ENCODE data around the gene LITAFD. TPM values are rescaled to one million over a fixed set of nuclear protein-coding genes. Genes with fewer than 3 reads are reported as not detected.

LITAFD gene
- total RNA-seq, 4 donors from 2014 or later: not detected

GRCh38 chr16:8921347-8921984 lies 39.3 kb downstream of the LITAFD start:
- DNase-seq (ENCODE audit: low spot score in 2 of 2): no peak
- Histone ChIP-seq H3K4me3 (no peak overlapping the region), H3K27me3 (no peaks in the 10 kb centered on the region), H3K4me1 (no peaks in the 10 kb centered on the region), H3K27ac (no peak overlapping the region), H3K9me3 (no peaks in the 10 kb centered on the region), H3K36me3 (peaks cover 0 to 70% (median 17%) of the 10 kb centered on the region in 3 donors)
- TF ChIP-seq EP300 (IDR thresholded peaks at IDR 0.05) (no peak), POLR2A (IDR thresholded peaks at IDR 0.05) (no peak), CTCF (IDR thresholded peaks at IDR 0.05) (no peak)
- WGBS, 2 donors: 90 to 92% methylated on average over 10 of the region's 10 CpGs

- Histone ChIP-seq H3K27me3 (no peaks in the 10 kb centered on the region), H3K9me3 (no peaks in the 10 kb centered on the region), H3K36me3 (peaks cover 0 to 66% (median 17%) of the 10 kb centered on the region in 3 donors), H3K4me3 (no peak overlapping the region), H3K4me1 (peaks cover 0 to 3% (median 0%) of the 10 kb centered on the region in 4 donors), H3K27ac (no peak overlapping the region)
- no peak for TF ChIP-seq EP300 (IDR thresholded peaks at IDR 0.05)
- TF ChIP-seq POLR2A (IDR thresholded peaks at IDR 0.05): no peak
- TF ChIP-seq CTCF (IDR thresholded peaks at IDR 0.05): no peak
- WGBS, 2 donors: 76 to 83% methylated on average over 11 of the region's 11 CpGs
- no peak for DNase-seq (ENCODE audit: low spot score in 2 of 2)
Measured at GRCh38 chr16:8923199-8923598, 41.0 kb downstream of the LITAFD start.

- TF ChIP-seq POLR2A (IDR thresholded peaks at IDR 0.05) (no peak), EP300 (IDR thresholded peaks at IDR 0.05) (no peak), CTCF (IDR thresholded peaks at IDR 0.05) (no peak)
- 66 to 81% methylated on average over 4 of the region's 4 CpGs for WGBS, 2 donors
- H3K27me3 ChIP-seq: no peaks in the 10 kb centered on the region
- no peak for DNase-seq (ENCODE audit: low spot score in 2 of 2)
- peaks cover 0 to 8% (median 0%) of the 10 kb centered on the region in 4 donors for H3K4me1 ChIP-seq
- H3K36me3 ChIP-seq: peaks cover 0 to 65% (median 17%) of the 10 kb centered on the region in 3 donors
- H3K9me3 ChIP-seq: no peaks in the 10 kb centered on the region
- no peak overlapping the region for H3K27ac ChIP-seq
- no peak overlapping the region for H3K4me3 ChIP-seq
Measured at GRCh38 chr16:8924214-8924613, 42.1 kb downstream of the LITAFD start.

GRCh38 chr16:8925455-8925854 lies 43.3 kb downstream of the LITAFD start:
- H3K9me3 ChIP-seq: no peaks in the 10 kb centered on the region
- DNase-seq (ENCODE audit: low spot score in 2 of 2): no peak
- TF ChIP-seq CTCF (IDR thresholded peaks at IDR 0.05): no peak
- TF ChIP-seq EP300 (IDR thresholded peaks at IDR 0.05): no peak
- TF ChIP-seq POLR2A (IDR thresholded peaks at IDR 0.05): no peak
- H3K27ac ChIP-seq: no peak overlapping the region
- H3K27me3 ChIP-seq: no peaks in the 10 kb centered on the region
- 96 to 99% methylated on average over 7 of the region's 7 CpGs for WGBS, 2 donors
- H3K4me3 ChIP-seq: no peak overlapping the region
- H3K36me3 ChIP-seq: peaks cover 0 to 63% (median 11%) of the 10 kb centered on the region in 3 donors
- H3K4me1 ChIP-seq: peaks cover 0 to 8% (median 0%) of the 10 kb centered on the region in 4 donors

DNA sequence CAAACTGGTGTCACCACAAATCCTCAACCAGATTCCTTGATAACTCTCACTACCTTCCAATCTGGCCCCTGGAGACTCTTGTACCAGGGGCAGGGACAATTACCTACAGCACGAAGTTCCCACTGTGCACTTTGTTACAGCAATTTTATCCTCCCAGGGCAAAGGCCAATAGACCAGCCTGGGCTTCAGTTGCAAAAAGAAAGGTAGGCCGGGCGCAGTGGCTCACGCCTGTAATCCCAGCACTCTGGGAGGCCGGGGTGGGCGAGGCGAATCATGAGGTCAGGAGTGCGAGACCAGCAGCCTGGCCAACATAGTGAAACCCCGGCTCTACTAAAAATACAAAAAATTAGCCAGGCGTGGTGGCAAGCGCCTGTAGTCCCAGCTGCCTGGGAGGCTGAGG lies 44.7 kb downstream of the LITAFD start:
- no peak overlapping the region for H3K4me3 ChIP-seq
- peaks cover 0 to 14% (median 0%) of the 10 kb centered on the region in 4 donors for H3K4me1 ChIP-seq
- peaks cover 0 to 49% (median 3%) of the 10 kb centered on the region in 3 donors for H3K36me3 ChIP-seq
- no peaks in the 10 kb centered on the region for H3K27me3 ChIP-seq
- 94 to 96% methylated on average over 11 of the region's 11 CpGs for whole genome bisulfite sequencing, 2 donors
- no peaks in the 10 kb centered on the region for H3K9me3 ChIP-seq
- no peak for DNase-seq (ENCODE audit: low spot score in 2 of 2)
- H3K27ac ChIP-seq: no peak overlapping the region
- TF ChIP-seq EP300 (IDR thresholded peaks at IDR 0.05): no peak
- TF ChIP-seq CTCF (IDR thresholded peaks at IDR 0.05): no peak
- no peak for TF ChIP-seq POLR2A (IDR thresholded peaks at IDR 0.05)

All from tibial nerve (tissue), 4 donors.